ENCODE data around the gene CSRP1.

Gene CSRP1

DNA sequence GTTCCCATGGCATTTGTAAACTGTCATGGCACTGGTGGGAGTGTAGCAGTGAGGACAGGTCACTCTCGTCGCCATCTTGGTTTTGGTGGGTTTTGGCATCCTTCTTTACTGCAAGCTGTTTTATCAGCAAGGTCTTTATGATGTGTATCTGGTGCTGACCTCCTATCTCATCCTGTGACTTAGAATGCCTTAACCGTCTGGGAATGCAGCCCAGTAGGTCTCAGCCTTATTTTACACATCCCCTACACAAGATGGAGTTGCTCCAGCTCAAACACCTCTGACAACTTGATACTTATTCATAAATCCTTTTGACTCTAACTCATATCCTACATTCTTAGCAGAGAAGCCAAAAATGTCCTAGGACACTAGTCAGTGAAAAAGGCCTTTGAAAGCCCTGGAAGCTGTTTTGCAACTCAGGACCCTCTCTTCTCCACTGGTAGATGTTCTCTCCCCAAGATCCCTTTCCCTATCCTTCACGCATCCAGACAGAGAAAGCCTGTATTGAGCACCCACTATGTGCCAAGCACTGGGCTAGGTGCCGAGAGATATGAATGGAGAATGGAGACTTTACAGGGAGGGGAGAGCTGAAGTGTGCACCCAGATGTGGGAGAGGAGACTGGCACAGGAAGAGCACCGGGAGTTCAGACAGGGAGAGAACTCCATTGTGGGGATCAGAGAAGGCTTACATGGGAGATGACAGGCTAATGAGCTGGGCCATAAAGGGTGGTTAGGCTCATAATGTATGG is 6.7 kb upstream of the CSRP1 start:
- DNase-seq (ENCODE audit: low read depth) = no peak

DNA sequence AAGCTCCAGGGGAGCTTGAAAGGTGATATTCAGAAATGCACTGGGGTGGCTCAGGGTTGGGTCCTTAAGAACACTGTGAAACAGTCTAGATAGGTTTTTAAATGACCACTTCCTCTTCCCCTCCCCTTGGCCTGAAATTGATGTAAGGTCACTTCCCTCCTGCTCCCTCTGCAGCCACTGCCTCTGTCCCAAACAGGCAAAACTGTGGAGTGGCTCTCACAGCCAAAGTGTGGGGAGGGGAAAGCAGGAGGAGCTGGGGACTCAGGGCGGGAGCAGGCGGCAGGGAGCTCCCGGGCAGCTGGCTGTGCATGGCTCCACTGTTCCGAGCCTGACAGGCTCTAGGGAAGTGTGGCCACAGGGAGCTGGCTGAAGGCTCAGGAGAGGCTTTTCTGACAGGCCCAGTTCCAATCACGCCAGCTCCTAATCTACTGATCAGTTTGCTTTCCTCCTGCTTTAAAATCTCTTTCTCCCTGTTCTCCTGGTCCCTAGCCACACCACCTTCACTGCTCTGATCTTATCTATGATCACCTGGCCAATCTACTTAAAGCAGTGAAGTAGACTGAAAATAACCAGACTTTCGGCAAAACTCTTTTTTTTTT is 5.1 kb upstream of the CSRP1 start:
- no peak for DNase-seq (ENCODE audit: low read depth)

- DNase-seq (ENCODE audit: low read depth) = no peak
Observed at GRCh38 chr1:201511396-201511940, 4.5 kb upstream of the CSRP1 start.

- no peak for DNase-seq (ENCODE audit: low read depth)
Observed at GRCh38 chr1:201510734-201511133, 3.8 kb upstream of the CSRP1 start.

DNA sequence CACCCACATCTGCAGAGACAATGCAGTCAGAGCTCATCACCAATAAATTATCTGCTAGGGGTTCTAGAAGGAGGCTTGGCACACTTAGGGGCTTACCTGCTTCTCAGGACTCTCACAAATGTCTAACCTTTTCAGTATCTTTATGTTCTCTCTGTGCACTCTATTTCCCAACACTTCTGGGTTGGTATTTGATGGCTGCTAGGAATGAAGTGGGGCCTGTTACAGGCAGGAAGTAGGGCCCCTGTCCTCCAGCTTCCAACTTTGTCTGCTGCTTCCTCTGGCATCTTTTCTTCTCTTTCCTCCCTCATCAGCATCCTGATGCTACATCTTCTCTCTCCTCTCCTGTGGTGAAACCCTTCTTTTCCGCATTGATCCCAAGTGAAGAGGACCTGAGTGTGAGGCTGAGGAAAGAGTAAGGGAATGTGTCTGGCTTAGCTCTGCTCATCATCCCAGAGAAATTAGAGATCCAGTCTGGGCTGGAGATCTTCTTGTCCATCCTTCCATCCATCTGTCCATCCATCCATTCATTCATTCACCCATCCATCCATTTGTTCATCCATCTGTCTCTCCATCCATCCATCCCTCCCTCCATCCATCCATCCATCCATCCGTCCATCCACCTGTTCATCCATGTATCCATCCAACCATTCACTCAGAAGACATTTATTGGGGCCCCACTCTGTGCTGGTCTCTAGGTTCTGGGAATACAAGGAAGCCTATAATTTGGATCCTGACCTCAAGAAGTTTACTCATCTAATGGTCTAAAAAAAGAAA is 2.9 kb upstream of the CSRP1 start:
- DNase-seq (ENCODE audit: low read depth) = no peak

GRCh38 chr1:201508809-201509208 is 1.9 kb upstream of the CSRP1 start:
- no peak for DNase-seq (ENCODE audit: low read depth)

- DNase-seq (ENCODE audit: low read depth) = no peak
Observed at GRCh38 chr1:201507360-201507675, 395 bp upstream of the CSRP1 start.

DNA sequence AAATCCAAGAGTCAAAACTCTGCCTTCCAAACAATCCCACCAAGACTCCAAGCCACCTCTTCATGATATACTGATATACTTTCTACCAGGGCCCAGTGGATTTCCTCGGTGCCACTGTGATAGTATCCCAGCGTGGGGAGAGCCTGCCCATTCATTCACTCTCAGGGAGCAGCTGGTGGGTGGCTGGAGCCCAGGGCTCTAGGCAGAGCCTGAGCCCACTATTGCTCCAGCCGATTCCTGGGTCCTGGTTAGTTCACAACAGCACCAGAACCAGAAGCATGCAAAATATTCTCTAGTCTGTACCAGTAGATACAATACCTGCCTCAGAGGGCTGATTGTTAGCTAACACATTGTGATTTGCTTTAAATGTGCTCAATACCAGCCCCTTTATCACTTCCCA is 831 bp downstream of the CSRP1 start:
- no peak for DNase-seq (ENCODE audit: low read depth)

DNA sequence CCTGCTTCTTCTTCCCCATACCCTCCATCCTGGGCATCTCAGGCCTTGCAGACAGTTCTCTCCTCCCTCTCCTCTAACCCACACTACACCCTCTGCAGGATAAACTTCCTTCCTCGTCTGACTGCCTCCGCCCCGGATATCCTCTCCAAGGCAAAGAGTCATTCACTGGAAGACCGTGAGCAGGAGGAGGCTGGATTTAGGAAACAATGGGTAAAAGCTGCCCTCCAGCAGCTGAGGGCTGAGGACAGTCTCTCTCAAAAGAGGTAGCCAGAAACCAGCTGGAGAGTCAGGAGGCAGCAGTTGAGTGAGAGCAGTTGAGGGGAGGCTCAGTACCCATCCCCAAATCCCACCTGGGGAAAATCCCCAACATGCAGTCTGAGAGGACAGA is 1.4 kb downstream of the CSRP1 start:
- DNase-seq (ENCODE audit: low read depth) = no peak

DNA sequence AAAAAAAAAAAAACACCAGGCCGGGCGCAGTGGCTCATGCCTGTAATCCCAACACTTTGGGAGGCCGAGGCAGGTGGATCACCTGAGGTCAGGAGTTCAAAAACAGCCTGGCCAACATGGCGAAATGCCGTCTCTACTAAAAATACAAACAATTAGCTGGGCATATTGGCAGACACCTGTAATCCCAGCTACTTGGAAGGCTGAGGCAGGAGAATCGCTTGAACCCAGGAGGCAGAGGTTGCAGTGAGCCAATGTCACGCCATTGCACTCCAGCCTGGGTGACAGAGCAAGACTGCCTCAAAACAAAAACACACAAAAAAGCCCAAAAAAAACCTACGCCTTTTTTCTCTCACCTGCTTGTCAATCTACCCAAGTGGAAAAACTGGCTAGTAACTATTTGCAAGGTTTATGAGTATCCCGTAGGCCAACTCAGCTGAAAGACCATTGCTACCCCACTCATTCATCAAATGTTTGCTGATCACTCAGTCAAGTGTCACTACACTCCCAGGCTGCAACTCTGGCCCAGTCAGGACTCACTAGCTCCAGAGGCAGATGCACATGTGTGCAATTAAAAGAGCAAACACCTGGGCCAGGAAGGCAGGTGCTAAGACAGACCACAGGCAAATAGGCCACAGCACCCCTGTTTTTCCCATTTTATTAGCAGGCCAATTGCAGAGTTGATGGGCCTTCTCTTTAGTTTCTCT is 2.0 kb downstream of the CSRP1 start:
- DNase-seq (ENCODE audit: low read depth) = no peak

GRCh38 chr1:201504179-201504631 is 2.7 kb downstream of the CSRP1 start:
- DNase-seq (ENCODE audit: low read depth) = no peak

DNA sequence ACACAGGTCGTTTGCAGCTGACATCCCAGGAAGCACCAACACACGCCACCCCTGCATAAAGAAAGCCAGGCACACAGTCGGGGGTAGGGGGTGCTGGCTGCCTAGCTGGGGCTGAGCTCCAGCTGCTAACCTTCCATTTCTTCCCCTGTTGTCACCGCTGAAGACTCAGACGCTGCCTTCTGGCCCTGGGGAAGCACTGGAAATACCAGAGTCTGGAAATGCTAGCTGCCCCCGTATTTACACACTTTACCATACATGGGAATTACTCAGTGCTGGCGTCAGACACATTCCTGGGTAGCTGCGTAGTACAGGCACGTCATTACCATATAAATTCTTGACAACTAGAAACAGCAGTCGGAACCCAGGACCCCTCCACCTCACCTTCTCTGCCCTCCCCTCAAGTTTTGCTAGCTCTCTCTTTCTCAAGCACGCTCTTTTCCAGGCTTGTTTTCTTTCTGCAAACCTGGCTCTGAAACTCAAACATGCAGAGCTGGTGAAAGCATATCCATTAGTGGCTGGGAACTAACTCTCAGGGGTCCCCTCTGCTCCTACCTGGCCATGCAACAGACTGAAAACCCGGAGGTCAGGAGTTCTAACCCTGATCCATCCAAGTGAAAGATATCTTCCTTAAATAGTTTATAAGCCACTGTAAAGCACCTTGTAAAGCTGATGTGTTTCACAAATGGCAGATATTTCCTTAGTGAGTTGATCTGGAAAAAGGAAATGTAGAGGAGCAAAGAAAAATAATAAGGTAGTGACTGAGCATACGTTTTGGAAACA is 3.3 kb downstream of the CSRP1 start:
- DNase-seq (ENCODE audit: low read depth) = peak; percentile 85

DNA sequence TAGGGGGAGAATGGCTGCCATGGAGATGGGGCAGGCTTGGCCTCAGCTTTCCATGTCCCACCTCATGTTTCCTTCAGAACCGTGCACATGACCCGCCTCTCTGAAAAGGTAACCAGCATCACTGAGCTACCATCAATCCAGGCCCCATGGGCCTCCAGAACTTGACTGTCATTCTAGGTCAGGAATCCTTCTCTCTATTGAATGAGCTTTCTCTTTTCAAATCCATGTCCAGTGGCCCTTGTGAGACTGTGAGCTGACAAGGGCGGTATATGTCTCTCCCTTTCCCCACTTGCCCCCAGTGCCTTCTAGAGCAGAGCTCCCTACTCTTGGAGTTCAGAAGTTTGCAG is 4.4 kb downstream of the CSRP1 start:
- no peak for DNase-seq (ENCODE audit: low read depth)

DNA sequence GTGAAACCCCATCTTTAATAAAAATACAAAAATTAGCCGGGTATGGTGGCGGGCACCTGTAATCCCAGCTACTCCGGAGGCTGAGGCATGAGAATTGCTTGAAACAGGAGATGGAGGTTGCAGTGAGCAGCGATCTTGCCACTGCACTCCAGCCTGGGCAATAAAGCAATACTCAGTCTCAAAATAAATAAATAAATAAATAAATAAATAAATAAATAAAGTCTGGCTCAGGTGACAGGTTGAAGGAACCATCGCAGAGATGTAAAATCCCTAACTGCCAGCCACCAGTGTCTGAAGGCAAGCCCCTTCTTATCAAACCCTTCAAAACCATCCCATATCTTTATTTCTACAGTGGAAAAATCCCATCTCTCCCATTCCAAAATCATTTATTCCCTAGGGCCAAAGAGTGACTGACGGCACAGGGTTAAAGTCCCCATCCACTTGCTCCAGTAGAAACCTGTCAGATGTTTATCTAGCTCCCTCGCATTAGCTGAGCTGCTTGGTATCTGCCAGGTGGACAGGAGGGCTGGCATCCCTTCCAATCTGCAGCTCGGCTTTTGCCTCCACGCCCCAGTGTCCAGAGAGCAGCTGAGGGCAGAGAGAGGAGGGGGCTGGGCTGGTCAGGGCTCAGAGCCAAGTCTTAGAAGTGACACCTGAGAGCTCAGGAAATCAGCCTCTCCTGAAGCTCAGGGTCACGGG is 5.0 kb downstream of the CSRP1 start:
- no peak for DNase-seq (ENCODE audit: low read depth)

- DNase-seq (ENCODE audit: low read depth) = no peak
Observed at GRCh38 chr1:201501144-201501543, 5.8 kb downstream of the CSRP1 start.

DNA sequence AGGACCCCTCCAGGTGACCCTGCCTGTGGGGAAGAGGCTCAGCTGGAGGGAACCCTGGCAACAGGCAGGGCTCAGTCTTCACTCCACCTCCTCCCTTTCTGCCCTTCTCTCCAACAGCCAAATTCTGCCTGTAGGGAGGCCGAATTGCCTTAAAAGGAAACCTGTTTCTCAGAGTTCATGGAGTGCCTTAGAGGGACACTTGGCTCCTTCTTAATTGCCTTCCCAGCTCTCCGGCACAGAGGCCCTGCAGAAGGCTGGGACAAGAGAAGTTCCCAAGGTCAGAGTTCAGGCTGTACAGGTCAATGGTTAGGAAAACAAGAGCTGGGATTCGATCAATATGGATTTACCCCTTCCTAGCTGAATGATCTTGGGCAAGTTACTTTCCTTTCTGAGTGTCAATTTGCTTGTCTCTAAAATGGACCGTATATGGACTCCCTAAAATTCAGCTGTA is 6.2 kb downstream of the CSRP1 start:
- no peak for DNase-seq (ENCODE audit: low read depth)

DNA sequence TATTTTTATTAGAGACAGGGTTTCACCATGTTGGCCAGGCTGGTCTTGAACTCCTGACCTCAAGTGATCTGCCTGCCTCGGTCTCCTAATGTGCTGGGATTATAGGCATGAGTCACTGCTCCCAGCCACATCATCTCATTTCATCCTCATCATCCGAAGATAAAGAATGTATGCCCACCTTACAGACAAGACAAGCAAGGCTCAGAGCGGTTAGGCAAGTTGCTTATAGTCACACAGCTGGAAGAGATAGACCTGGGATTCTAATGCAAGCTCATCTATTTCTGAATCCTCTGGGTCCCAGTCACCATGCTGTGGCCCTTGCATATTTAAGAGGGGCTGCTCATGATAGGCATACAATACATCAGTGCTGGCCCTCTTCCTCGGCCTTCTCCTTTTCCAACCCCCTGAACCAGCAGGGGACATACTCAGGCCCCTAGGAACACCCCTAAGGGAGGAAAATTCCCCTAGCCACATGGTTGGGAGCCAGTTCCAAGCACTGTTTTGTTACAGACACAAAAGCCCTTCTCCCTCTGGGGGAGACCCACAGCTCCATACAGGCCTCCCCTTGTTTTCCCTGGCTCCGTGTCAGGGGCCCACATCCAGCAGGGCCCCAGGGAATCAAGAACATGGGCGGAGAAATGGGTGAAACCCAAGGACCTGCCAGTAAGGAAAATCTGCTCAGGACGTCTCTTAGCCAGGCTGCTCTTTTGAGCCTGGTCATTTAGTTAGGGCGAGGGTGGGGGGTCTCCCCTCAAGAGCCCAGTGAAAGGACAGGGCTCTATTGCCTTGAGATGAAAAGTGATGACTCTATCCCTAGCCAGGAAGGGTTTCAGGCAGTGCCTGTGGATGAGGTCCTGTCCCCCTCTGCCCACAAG is 6.9 kb downstream of the CSRP1 start:
- no peak for DNase-seq (ENCODE audit: low read depth)

DNA sequence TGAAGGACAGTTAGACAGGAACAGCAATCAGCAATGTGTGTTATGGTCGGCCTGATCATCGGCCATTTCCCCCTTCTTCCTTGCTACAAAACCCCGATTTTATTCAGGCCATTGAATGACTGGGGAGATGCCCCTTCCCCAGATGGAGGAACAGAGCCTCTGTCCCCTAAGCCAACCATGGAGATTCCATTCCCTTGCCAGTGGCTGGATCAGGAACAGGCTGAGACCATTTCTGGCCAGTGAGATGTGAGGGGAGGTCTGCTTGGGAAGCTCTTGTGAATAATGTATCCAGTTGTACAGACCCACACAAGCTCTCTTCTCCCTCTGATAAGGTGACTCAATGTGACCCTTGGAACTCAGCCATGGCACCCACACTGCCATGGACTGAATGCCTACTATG is 7.7 kb downstream of the CSRP1 start:
- DNase-seq (ENCODE audit: low read depth) = no peak

DNA sequence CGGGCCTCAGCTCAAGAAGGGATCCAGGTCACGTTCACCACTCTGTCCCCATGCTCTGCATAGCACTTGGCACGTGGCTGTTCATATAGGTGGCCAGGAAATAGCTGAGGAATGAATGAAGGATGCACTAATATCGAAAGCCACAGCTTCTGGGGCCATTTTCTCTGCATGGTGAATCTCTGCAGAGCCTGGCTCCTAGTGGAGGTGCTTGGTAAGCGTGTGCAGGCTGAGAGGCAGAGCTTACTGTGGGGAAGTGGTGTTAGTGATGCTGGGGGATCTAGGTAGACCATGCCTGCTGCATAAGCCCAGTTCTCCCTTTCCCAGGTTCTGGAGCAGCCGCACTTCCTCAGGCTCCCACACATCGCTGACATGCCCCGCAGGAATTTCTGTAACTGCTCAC is 8.3 kb downstream of the CSRP1 start:
- no peak for DNase-seq (ENCODE audit: low read depth)

DNA sequence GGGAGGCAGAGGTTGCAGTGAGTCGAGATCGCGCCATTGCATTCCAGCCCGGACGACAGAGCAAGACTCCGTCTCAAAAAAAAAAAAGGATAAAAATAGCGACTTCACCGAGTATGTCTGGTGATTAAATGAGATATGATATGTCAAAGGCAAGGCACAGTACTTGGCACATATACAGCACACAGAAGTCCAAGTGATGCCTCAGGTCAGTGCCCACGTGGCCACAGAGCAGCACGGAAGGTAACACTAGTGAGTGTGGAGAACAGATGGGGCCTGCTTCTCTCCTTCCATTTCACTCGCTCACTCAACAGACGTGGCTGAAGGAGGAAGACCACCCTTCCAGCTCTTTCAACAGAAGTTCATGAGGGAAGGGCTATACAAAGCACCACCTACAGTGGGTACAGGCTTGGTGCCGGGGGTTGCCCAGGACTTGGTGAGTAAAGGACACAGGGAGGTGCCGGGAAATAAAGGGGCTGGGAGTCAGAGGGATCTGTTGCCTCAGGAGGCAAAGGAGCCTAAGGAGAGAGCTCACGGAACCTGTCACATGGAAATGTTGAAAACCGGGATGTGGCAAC is 8.9 kb downstream of the CSRP1 start:
- DNase-seq (ENCODE audit: low read depth) = no peak
